Measurements from ENCODE around the gene ABHD11. TPM values are rescaled to one million over a fixed set of nuclear protein-coding genes. Genes with fewer than 3 reads are reported as not detected.
"Not testable (repeated sequence)": the region's sequence is repeated elsewhere in the genome, so short reads cannot be mapped to it uniquely, and the experiment has no call there.

The ABHD11 gene
- total RNA-seq, 2 donors from 2014 or later, result 10.2 to 12.2 TPM

- ATAC-seq (replicated peaks in 1 of 2); H3K27ac Mint-ChIP-seq; H3K4me3 Mint-ChIP-seq; H3K36me3 Mint-ChIP-seq (ENCODE audit: insufficient read depth in 2 of 2); H3K9me3 Mint-ChIP-seq; H3K27me3 Mint-ChIP-seq (ENCODE audit: low read depth); DNase-seq: not testable (repeated sequence)
- H3K4me1 Mint-ChIP-seq (ENCODE audit: low read depth), result peaks cover 22% of the 10 kb centered on the region
Observed at GRCh38 chr7:73722182-73722581, 16.4 kb downstream of the ABHD11 start.

DNA sequence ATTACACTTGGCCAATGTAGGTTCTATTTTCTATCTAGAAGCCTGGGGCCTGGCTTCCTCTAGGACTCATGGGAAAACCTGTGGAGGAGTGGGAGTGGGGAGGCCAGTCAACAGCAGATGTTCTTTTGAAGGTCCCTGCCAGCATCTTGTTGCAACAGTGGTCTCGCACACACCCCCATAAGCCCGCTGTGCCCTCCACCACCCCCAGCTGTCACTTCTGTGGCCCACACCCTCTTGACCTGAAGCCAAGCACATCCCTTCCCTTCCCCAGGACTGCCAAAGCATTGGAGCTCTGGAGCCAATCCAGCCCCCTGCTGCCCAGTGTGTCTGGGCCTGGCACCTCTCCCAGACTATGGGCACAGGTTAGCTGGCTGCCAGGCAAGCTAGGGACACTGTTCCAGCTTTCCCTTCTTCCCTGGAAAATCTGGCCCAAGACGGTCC, 17.2 kb downstream of the ABHD11 start:
- Mint-ChIP-seq H3K27me3 (ENCODE audit: low read depth) (peaks cover 9% of the 10 kb centered on the region), H3K36me3 (ENCODE audit: insufficient read depth in 2 of 2) (no peaks in the 10 kb centered on the region), H3K4me3 (peak overlapping the region; percentile 31 to 35), H3K9me3 (no peaks in the 10 kb centered on the region), H3K27ac (no peak overlapping the region), H3K4me1 (ENCODE audit: low read depth) (peaks cover 28% of the 10 kb centered on the region)
- no peak for DNase-seq
- no peak for ATAC-seq (replicated peaks in 1 of 2)

- H3K4me1 Mint-ChIP-seq (ENCODE audit: low read depth), result peaks cover 37% of the 10 kb centered on the region
- not testable (repeated sequence) for DNase-seq; H3K27ac Mint-ChIP-seq; H3K9me3 Mint-ChIP-seq; H3K36me3 Mint-ChIP-seq (ENCODE audit: insufficient read depth in 2 of 2); ATAC-seq (replicated peaks in 1 of 2); H3K27me3 Mint-ChIP-seq (ENCODE audit: low read depth)
- H3K4me3 Mint-ChIP-seq, result peak overlapping the region; percentile 78 to 81
Observed at GRCh38 chr7:73720443-73720842, 18.2 kb downstream of the ABHD11 start.

- no peaks in the 10 kb centered on the region for H3K36me3 Mint-ChIP-seq (ENCODE audit: insufficient read depth in 2 of 2)
- no peak for ATAC-seq (replicated peaks in 1 of 2)
- H3K4me3 Mint-ChIP-seq, result peak overlapping the region; percentile 78 to 81
- H3K4me1 Mint-ChIP-seq (ENCODE audit: low read depth), result peaks cover 42% of the 10 kb centered on the region
- H3K9me3 Mint-ChIP-seq, result no peaks in the 10 kb centered on the region
- DNase-seq, result no peak
- peaks cover 9% of the 10 kb centered on the region for H3K27me3 Mint-ChIP-seq (ENCODE audit: low read depth)
- no peak overlapping the region for H3K27ac Mint-ChIP-seq
Observed at GRCh38 chr7:73719806-73720169, 18.8 kb downstream of the ABHD11 start.

DNA sequence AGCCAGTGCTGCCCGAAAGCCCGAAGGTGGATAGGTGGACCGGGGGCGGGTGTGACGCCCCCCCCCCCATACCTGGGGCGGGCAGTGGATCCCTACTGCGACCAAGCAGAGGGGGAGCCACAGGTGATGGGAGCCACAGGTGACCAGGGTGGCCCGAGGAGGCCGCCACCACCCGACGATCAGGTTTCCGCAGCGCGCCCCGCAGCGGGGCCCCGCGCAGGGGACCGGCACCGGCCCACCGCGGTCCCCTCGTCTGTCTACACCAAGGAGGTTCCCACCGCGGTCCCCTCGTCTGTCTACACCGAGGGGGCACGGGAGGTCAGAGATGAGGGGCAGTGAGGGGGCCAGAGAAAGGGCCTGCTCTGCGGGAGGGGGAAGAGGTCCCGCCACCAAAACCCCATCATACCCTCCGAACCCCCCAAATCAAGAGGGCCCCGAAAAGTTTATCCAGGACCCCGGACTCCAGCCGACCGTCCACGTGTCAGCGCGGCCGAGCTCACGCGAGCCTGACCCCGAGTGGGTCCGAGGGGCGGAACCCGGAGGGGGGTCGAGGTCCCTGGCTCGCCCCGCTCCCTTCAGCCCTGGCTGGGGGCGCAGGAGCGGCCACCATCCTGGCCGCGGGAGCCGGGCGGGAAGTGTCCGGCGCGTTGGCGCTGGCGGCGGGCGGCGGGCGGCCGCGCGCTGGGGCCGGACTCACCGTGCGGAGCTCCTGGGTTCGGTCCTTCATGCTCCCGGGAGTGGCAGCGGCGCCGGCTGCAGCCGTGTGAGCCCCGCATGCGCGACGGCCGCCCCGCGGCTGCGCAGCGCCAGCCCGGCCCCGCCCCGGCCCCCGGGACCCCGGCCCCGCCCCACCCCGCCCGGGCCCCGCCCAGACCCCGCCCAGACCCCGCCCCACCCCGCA, 19.4 kb downstream of the ABHD11 start, which contains the start of gene STX1A:
Gene STX1A, minus strand, starts transcription at position 765 of the 901 bp plus-strand sequence. Its CDS starts 38 bp downstream, at position 727.
- H3K27ac Mint-ChIP-seq, result no peak within 1 kb of the TSS
- H3K4me1 Mint-ChIP-seq (ENCODE audit: low read depth), result peaks cover 42% of the 10 kb centered on the region
- ATAC-seq (replicated peaks in 1 of 2) (peak; percentile 66 to 72), DNase-seq (peak; percentile 78 to 82)
- peak within 1 kb of the TSS; percentile 87 to 88 for H3K4me3 Mint-ChIP-seq
- H3K9me3 Mint-ChIP-seq, result no peaks in the 10 kb centered on the region
- H3K27me3 Mint-ChIP-seq (ENCODE audit: low read depth), result peaks cover 9% of the 10 kb centered on the region
- H3K36me3 Mint-ChIP-seq (ENCODE audit: insufficient read depth in 2 of 2), result no peaks in the 10 kb centered on the region

DNA sequence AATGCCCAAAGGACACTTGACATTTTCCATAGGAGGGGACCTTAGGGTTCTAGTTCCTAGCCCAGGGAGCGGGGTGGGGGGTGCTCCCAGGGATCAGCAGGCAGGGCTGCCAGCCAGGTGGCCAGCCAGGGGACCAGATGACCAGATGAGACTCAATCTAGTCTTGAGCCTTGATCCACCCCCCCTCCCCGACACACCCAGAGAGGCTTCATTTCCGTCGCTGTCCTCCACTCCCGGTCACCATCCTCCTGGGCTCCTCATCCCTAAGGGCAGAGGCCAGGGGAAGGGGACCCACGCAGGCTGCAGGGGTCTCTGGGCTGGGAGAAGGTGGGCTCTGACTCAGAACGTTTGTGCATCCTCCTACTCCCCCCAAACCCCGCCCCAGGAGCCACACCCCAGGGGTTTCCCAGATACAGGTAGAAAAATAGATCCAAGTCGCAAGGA, 20.1 kb downstream of the ABHD11 start:
- no peaks in the 10 kb centered on the region for H3K9me3 Mint-ChIP-seq
- peak overlapping the region; percentile 87 to 88 for H3K4me3 Mint-ChIP-seq
- no peak for ATAC-seq (replicated peaks in 1 of 2)
- no peak overlapping the region for H3K27ac Mint-ChIP-seq
- no peaks in the 10 kb centered on the region for H3K36me3 Mint-ChIP-seq (ENCODE audit: insufficient read depth in 2 of 2)
- DNase-seq, result peak in 1 of 2 donors; percentile 32
- peaks cover 42% of the 10 kb centered on the region for H3K4me1 Mint-ChIP-seq (ENCODE audit: low read depth)
- H3K27me3 Mint-ChIP-seq (ENCODE audit: low read depth), result peaks cover 9% of the 10 kb centered on the region

DNA sequence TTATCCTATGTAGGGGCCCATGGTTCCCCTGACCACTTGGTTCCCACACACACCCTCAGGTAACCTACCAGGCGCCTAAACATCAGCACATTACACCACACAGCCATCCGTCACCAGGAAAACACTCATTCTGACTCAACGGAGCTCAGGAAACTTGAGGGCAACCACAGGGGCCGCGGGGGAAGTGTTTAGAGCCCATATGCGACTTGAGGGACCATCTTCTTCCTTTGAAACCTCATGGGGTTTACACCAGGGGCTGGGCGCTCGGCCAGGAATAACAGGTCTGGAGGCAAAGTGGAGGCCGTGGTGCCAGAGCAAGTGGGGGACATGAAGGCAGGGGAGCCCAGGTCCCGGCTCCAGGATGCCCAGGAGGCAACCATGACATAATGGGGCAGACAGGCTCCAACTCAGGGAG, 20.6 kb downstream of the ABHD11 start:
- peak; percentile 71 to 72 for ATAC-seq (replicated peaks in 1 of 2)
- Mint-ChIP-seq H3K4me1 (ENCODE audit: low read depth) (peaks cover 44% of the 10 kb centered on the region), H3K4me3 (peak overlapping the region; percentile 87 to 88), H3K27ac (peak overlapping the region; percentile 64), H3K27me3 (ENCODE audit: low read depth) (peaks cover 9% of the 10 kb centered on the region), H3K9me3 (no peaks in the 10 kb centered on the region), H3K36me3 (ENCODE audit: insufficient read depth in 2 of 2) (no peaks in the 10 kb centered on the region)
- DNase-seq, result peak; percentile 87 to 89

DNA sequence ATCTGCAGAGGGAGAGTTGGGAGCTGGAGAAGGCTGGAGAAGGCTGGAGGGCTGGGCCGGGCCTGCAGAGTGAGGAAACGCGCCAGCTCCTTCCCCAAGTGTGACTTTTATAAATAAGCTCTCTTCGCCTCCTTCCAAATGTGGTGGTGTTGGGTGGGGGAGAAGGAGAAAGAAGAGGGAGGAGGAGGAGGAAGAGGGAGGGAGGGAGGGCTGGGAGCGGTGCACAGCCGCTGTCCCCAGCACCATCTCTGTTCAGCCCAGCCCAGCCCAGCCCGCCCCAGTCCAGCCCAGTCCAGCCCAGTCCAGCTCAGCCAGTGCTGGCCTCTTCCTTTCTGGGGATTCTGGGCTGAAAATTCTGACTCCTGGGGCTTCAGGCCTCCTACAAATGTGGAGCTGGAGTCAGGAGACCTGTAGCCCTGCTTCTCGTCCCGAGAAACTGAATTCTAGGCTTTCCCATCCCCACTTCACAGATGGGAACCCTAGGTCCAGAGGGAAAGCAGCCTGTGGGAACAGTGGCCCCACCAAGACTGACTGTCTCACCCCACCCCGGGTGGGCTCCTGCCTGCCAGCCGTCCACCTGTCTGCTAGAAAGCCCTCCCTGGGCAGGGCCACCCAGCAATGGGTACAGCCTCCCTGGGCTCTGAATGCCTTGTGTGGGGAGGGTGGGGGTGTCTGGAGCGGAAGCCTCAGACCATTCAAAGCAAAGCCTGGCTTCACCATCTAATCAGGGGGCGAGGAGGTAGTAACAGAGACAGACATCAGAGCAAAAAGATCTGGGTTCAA, 21.4 kb downstream of the ABHD11 start:
- Mint-ChIP-seq H3K27me3 (ENCODE audit: low read depth) (peaks cover 9% of the 10 kb centered on the region), H3K4me3 (peak overlapping the region; percentile 87 to 88), H3K9me3 (no peaks in the 10 kb centered on the region), H3K36me3 (ENCODE audit: insufficient read depth in 2 of 2) (no peaks in the 10 kb centered on the region), H3K27ac (no peak overlapping the region), H3K4me1 (ENCODE audit: low read depth) (peaks cover 51% of the 10 kb centered on the region)
- ATAC-seq (replicated peaks in 1 of 2) (no peak), DNase-seq (no peak)

DNA sequence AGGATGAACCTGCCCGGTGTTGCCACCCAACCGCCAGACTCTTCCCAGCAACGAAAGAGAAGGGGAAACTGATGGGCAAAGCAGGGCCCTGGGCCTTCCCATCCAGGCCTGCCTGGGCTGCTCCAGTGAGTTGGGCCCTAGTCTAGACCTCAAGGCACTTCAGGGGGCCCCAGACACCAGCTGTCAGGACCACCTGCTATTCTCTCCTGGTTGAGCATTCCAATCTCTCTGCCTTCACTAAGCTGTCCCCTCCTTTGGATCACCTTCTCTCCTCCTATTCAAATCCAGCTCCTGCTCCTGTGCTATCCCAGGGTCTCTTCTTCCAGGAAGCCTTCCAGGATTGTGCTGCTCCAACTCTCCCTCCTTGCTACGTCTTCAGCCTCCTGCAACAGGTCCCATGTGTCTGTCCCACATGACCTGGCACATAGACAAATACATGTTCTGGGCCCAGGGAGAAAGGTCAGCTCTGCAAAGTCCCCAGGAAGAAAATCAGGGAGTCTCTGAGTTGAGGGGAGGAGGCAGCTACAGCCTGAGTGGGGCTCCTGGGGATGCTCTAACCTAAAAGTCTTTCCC, 22.2 kb downstream of the ABHD11 start:
- Mint-ChIP-seq H3K4me3 (peak overlapping the region; percentile 58 to 69), H3K4me1 (ENCODE audit: low read depth) (peaks cover 51% of the 10 kb centered on the region), H3K36me3 (ENCODE audit: insufficient read depth in 2 of 2) (no peaks in the 10 kb centered on the region), H3K9me3 (no peaks in the 10 kb centered on the region), H3K27ac (no peak overlapping the region), H3K27me3 (ENCODE audit: low read depth) (peaks cover 9% of the 10 kb centered on the region)
- ATAC-seq (replicated peaks in 1 of 2), result no peak
- DNase-seq, result no peak

DNA sequence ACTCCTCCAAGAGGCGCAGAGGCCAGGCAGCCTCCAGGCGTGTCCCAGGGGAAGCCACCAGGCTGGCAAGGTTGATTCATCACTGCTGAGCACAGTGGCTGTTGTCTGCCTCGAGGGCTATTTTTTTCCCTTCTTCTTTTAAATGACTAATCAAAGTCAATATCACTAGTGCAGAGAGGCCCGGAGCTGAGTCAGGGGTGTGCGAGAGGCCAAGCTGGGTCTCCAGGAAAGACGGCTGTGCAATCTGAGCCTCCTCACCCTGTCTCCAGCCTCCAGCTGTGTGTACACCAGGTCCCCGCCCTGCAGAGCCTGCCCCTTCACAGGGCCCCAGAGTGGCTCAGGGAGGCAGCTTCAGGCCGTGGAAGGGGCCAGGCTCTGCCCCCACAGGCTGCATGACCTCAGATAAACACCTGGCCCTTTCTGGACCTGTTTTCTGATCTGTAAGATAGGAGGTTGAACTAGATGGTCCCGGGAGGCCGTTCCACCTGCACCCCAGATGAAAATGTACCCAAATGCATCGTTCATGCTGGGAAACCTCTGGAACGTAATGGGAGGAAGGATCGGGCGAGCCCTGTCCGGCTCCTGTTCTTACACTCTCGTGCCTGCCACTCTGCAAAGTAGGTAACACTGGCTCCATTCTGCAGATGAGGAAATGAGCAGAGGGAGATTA, 22.8 kb downstream of the ABHD11 start:
- H3K9me3 Mint-ChIP-seq, result no peaks in the 10 kb centered on the region
- no peak overlapping the region for H3K27ac Mint-ChIP-seq
- ATAC-seq (replicated peaks in 1 of 2) (peak; percentile 69 to 74), DNase-seq (peak; percentile 74 to 86)
- H3K4me3 Mint-ChIP-seq, result peak overlapping the region; percentile 48 to 69
- peaks cover 51% of the 10 kb centered on the region for H3K4me1 Mint-ChIP-seq (ENCODE audit: low read depth)
- H3K36me3 Mint-ChIP-seq (ENCODE audit: insufficient read depth in 2 of 2), result no peaks in the 10 kb centered on the region
- H3K27me3 Mint-ChIP-seq (ENCODE audit: low read depth), result peaks cover 9% of the 10 kb centered on the region

DNA sequence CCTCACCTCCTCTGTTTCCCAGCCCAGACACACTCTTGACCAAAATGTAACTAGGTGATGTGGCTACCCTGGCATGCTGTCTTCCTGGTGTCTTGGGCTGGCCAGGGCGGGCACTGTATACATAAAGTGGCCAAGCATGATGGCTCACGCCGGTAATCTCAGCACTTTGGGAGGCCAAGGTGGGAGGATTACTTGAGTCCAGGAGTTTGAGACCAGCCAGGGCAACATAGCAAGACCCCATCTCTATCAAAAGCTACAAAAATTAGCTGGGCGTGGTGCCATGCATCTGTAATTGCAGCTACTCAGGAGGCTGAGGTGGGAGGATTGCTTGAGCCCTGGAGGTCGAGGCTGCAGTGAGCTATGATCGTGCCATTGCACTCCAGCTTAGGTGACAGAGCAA, 25.3 kb downstream of the ABHD11 start:
- H3K4me3 Mint-ChIP-seq; H3K27ac Mint-ChIP-seq; H3K27me3 Mint-ChIP-seq (ENCODE audit: low read depth); H3K9me3 Mint-ChIP-seq; H3K36me3 Mint-ChIP-seq (ENCODE audit: insufficient read depth in 2 of 2); DNase-seq; ATAC-seq (replicated peaks in 1 of 2): not testable (repeated sequence)
- H3K4me1 Mint-ChIP-seq (ENCODE audit: low read depth), result peaks cover 41% of the 10 kb centered on the region

GRCh38 chr7:73712773-73713172, 25.8 kb downstream of the ABHD11 start:
- Mint-ChIP-seq H3K27me3 (ENCODE audit: low read depth) (no peaks in the 10 kb centered on the region), H3K36me3 (ENCODE audit: insufficient read depth in 2 of 2) (no peaks in the 10 kb centered on the region), H3K27ac (no peak overlapping the region), H3K4me1 (ENCODE audit: low read depth) (peaks cover 35% of the 10 kb centered on the region), H3K9me3 (no peaks in the 10 kb centered on the region), H3K4me3 (no peak overlapping the region)
- ATAC-seq (replicated peaks in 1 of 2) (no peak), DNase-seq (no peak)
